OCI-LY3 (cell line): Measurements from ENCODE around the gene DTD1.

Source experiments
- H2AFZ ChIP-seq: fragments of 200-600, 300-600 bp; shearing (Covaris generic); 2 replicates; pipeline ENCODE4 v1.6.0; 2014; ENCODE audit warnings: antibody characterized with exemption, low read depth, low read length
- H3K27ac ChIP-seq: fragments of 200-600, 300-600 bp; sonication (generic); 2 replicates; pipeline ENCODE4 v1.5.1; 2014; ENCODE audit warnings: mild to moderate bottlenecking, low read length, moderate library complexity, mixed read lengths
- H3K27me3 ChIP-seq: fragments of 200-600, 300-600 bp; sonication (generic); 2 replicates; pipeline ENCODE4 v1.6.1; 2014; ENCODE audit warnings: low read depth, low read length, mixed read lengths
- H3K36me3 ChIP-seq: fragments of 200-600, 300-600 bp; sonication (generic); replicated peaks from 2 replicates; pipeline ENCODE3; 2014; ENCODE audit warnings: low read depth, low read length, mixed read lengths
- H3K4me1 ChIP-seq: fragments of 300-600, 200-600 bp; sonication (generic); 2 replicates; pipeline ENCODE4 v1.6.1; 2014; ENCODE audit warnings: low read length, mixed read lengths
- H3K4me2 ChIP-seq: fragments of 200-600, 300-600 bp; sonication (generic); 2 replicates; pipeline ENCODE4 v1.6.1; 2014; ENCODE audit warnings: low read length, mixed read lengths
- H3K4me3 ChIP-seq: fragments of 300-600, 200-600 bp; sonication (generic); 2 replicates; pipeline ENCODE4 v1.5.1; 2014; ENCODE audit warnings: antibody characterized with exemption, mild to moderate bottlenecking, low read length, moderate library complexity
- H3K79me2 ChIP-seq: fragments of 300-600, 200-600 bp; shearing (Covaris generic); 2 replicates; pipeline ENCODE4 v1.6.1; 2014; ENCODE audit warnings: mild to moderate bottlenecking, low read length, mixed read lengths
- H3K9ac ChIP-seq: fragments of 300-600, 200-600 bp; shearing (Covaris generic); 2 replicates; pipeline ENCODE4 v1.6.0; 2014; ENCODE audit warnings: mild to moderate bottlenecking, low read length, moderate library complexity
- H3K9me3 ChIP-seq: fragments of 200-600, 300-600 bp; shearing (Covaris generic); 2 replicates; pipeline ENCODE4 v1.6.1; 2014; ENCODE audit warnings: low read length, mixed read lengths; ENCODE audit not compliant: insufficient read depth
- H4K20me1 ChIP-seq: fragments of 200-600, 300-600 bp; sonication (generic); 2 replicates; pipeline ENCODE4 v1.6.1; 2016; ENCODE audit warnings: low read length, mixed read lengths; ENCODE audit not compliant: insufficient read depth
- EZH2phosphoT487 ChIP-seq: fragments of 200-600 bp; shearing (Covaris generic); IDR thresholded peaks from 2 replicates; pipeline ENCODE4 v1.6.1; 2018; ENCODE audit warnings: antibody characterized with exemption, mixed run types, low read depth
- TF ChIP-seq, protein P1 (sequence below): fragments of 200-600, 300-600 bp; sonication (generic); IDR thresholded peaks from 2 replicates; pipeline ENCODE4 v1.5.1; 2014; ENCODE audit warnings: antibody characterized with exemption, low read length, low read depth

Gene DTD1

DNA sequence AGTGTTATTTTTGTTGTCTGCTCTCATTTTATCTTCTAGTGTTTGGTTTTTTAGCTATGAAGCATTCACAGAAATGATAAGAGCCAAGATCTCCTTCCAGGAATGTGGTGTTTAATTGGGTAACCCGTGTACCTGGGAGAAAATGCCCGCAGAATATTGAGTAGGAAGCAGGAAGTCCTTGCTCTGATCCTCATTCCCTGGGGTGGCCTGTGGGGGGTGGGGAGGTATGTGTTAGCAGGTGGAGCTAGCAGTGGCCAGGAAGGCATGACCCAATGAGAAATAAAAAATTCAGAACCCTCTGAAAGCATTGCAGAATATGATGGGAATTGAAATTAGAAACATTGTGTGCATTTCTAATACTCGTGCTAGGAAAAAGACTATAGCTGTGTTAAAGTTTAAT is 100.8 kb downstream of the DTD1 start:
- Histone ChIP-seq H3K9me3 (no peaks in the 10 kb centered on the region), H3K4me1 (no peaks in the 10 kb centered on the region), H3K79me2 (no peaks in the 10 kb centered on the region), H3K4me2 (no peak overlapping the region), H3K9ac (no peak overlapping the region), H3K27me3 (no peaks in the 10 kb centered on the region), H3K36me3 (no peaks in the 10 kb centered on the region), H3K27ac (no peak overlapping the region), H3K4me3 (no peak overlapping the region), H4K20me1 (0 out of 2 replicates have a peak, but pooled peaks cover 10% of the 10 kb centered on the region), H2AFZ (no peak overlapping the region)
- no peak for TF ChIP-seq EZH2phosphoT487
- TF ChIP-seq, protein P1, sequence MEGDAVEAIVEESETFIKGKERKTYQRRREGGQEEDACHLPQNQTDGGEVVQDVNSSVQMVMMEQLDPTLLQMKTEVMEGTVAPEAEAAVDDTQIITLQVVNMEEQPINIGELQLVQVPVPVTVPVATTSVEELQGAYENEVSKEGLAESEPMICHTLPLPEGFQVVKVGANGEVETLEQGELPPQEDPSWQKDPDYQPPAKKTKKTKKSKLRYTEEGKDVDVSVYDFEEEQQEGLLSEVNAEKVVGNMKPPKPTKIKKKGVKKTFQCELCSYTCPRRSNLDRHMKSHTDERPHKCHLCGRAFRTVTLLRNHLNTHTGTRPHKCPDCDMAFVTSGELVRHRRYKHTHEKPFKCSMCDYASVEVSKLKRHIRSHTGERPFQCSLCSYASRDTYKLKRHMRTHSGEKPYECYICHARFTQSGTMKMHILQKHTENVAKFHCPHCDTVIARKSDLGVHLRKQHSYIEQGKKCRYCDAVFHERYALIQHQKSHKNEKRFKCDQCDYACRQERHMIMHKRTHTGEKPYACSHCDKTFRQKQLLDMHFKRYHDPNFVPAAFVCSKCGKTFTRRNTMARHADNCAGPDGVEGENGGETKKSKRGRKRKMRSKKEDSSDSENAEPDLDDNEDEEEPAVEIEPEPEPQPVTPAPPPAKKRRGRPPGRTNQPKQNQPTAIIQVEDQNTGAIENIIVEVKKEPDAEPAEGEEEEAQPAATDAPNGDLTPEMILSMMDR = no peak

DNA sequence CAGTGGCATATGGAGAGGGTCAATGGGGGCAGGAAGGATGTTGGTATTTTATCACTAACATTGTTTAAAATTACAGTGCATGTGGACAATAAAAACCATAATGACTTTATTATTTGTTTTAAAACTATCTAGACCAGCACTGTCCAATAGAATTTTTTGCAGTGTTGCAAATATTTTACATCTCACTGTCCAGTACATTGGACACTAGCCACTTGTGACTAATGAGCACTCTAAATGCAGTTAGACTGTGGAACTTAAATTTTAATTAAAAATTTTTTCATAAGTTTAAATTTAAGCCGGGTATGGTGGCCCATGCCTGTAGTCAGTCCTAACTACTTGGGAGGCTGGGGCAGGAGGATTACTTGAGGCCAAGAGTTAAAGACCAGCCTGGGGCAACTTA is 101.7 kb downstream of the DTD1 start:
- Histone ChIP-seq H3K9me3 (no peaks in the 10 kb centered on the region), H4K20me1 (0 out of 2 replicates have a peak, but pooled peaks cover 10% of the 10 kb centered on the region), H3K79me2 (no peaks in the 10 kb centered on the region), H3K27me3 (no peaks in the 10 kb centered on the region), H3K9ac (no peak overlapping the region), H3K4me1 (no peaks in the 10 kb centered on the region), H3K27ac (no peak overlapping the region), H3K4me3 (no peak overlapping the region), H2AFZ (no peak overlapping the region), H3K4me2 (no peak overlapping the region), H3K36me3 (no peaks in the 10 kb centered on the region)
- TF ChIP-seq, protein P1 = no peak
- no peak for TF ChIP-seq EZH2phosphoT487

DNA sequence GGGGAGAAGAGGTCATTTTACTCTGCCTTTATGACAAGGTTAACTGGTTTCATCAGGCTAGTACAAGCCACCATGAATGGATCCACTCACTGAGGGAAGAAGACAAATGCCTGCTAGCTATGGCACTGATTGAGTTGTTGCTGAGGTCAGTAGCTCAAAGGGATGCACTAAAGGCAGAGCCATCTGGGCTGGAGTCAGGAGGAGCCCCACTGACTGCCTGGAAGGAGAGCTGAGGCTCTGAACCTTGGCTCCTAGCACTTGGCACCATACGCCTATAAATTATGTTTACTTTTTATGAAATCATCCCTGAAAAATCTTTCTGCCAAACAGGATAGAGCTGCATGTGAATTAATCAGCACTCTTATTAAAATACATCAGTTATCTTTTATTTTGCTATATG is 104.6 kb downstream of the DTD1 start:
- H3K27ac ChIP-seq = no peak overlapping the region

GRCh38 chr20:18694071-18694470 is 106.2 kb downstream of the DTD1 start:
- H4K20me1 ChIP-seq = no peaks in the 10 kb centered on the region
- H3K79me2 ChIP-seq = no peaks in the 10 kb centered on the region
- no peak overlapping the region for H3K4me3 ChIP-seq
- H3K27ac ChIP-seq = no peak overlapping the region
- no peak overlapping the region for H2AFZ ChIP-seq
- H3K9me3 ChIP-seq = no peaks in the 10 kb centered on the region
- no peaks in the 10 kb centered on the region for H3K4me1 ChIP-seq
- no peak overlapping the region for H3K9ac ChIP-seq
- H3K27me3 ChIP-seq = no peaks in the 10 kb centered on the region
- H3K4me2 ChIP-seq = no peak overlapping the region
- H3K36me3 ChIP-seq = no peaks in the 10 kb centered on the region
- TF ChIP-seq, protein P1 = no peak
- no peak for TF ChIP-seq EZH2phosphoT487

More for the DNA sequence above, 104.6 kb downstream of the DTD1 start:
- Histone ChIP-seq H3K9ac (no peak overlapping the region), H3K79me2 (no peaks in the 10 kb centered on the region), H3K36me3 (no peaks in the 10 kb centered on the region), H3K9me3 (no peaks in the 10 kb centered on the region), H4K20me1 (no peaks in the 10 kb centered on the region), H3K4me3 (no peak overlapping the region), H3K4me2 (no peak overlapping the region), H3K4me1 (no peaks in the 10 kb centered on the region), H2AFZ (no peak overlapping the region), H3K27me3 (no peaks in the 10 kb centered on the region)
- TF ChIP-seq EZH2phosphoT487 = no peak
- TF ChIP-seq, protein P1 = no peak
